Measurements from ENCODE around the gene EEF2. TPM values are rescaled to one million over a fixed set of nuclear protein-coding genes. Genes with fewer than 3 reads are reported as not detected.
A peak's percentile ranks its signal among the peaks of the same experiment; 100 is the strongest.

Gene EEF2
- total RNA-seq, 4 donors from 2014 or later = 1,210 to 2,054 (median 1,565) TPM

- no peak for TF ChIP-seq POLR2A (IDR thresholded peaks at IDR 0.05)
- TF ChIP-seq CTCF (IDR thresholded peaks at IDR 0.05) = no peak
- H3K36me3 ChIP-seq = no peaks in the 10 kb centered on the region
- no peaks in the 10 kb centered on the region for H3K4me1 ChIP-seq
- no peak for DNase-seq
- WGBS, 2 donors = 83 to 87% methylated on average over 5 to 6 of the region's 6 CpGs
- H3K4me3 ChIP-seq = no peak overlapping the region
- H3K9me3 ChIP-seq = no peaks in the 10 kb centered on the region
- intact Hi-C loops (cut with DNase I) = no loop called here
- no peaks in the 10 kb centered on the region for H3K27me3 ChIP-seq
- no peak overlapping the region for H3K27ac ChIP-seq
These were observed 10.3 kb upstream of the EEF2 start for GRCh38 chr19:3995607-3996006.

GRCh38 chr19:3990815-3991117, 5.5 kb upstream of the EEF2 start:
- Histone ChIP-seq H3K27me3 (no peaks in the 10 kb centered on the region), H3K4me3 (no peak overlapping the region), H3K27ac (no peak overlapping the region), H3K36me3 (no peaks in the 10 kb centered on the region), H3K4me1 (peaks cover 14 to 37% (median 19%) of the 10 kb centered on the region in 3 donors), H3K9me3 (no peaks in the 10 kb centered on the region)
- no peak for DNase-seq
- TF ChIP-seq POLR2A (IDR thresholded peaks at IDR 0.05) = no peak
- TF ChIP-seq CTCF (IDR thresholded peaks at IDR 0.05) = no peak
- intact Hi-C loops (cut with DNase I) = no loop called here
- WGBS, 2 donors = 70 to 81% methylated on average over 3 of the region's 3 CpGs

GRCh38 chr19:3987619-3988371, 2.5 kb upstream of the EEF2 start:
- no peak for DNase-seq
- Histone ChIP-seq H3K27me3 (no peaks in the 10 kb centered on the region), H3K4me1 (peaks cover 32 to 60% (median 38%) of the 10 kb centered on the region in 3 donors), H3K4me3 (peak overlapping the region in 3 of 4 donors; percentile 86 to 89 (median 88)), H3K27ac (peak overlapping the region in 3 of 4 donors; percentile 55 to 70 (median 55)), H3K9me3 (no peaks in the 10 kb centered on the region), H3K36me3 (peaks cover 12 to 21% (median 16%) of the 10 kb centered on the region in 3 donors)
- 1 to 14% methylated on average over 19 to 20 of the region's 30 CpGs for WGBS, 2 donors
- intact Hi-C loops (cut with DNase I) = loop anchor here (10.0 kb wide), 1 partner anchor 147 kb away; no protein-coding TSS in a partner anchor
- no peak for TF ChIP-seq POLR2A (IDR thresholded peaks at IDR 0.05)
- peak; percentile 80 to 94 (median 86) for TF ChIP-seq CTCF (IDR thresholded peaks at IDR 0.05)

GRCh38 chr19:3986260-3987041, 1.2 kb upstream of the EEF2 start:
- H3K4me3 ChIP-seq = peak overlapping the region in 3 of 4 donors; percentile 86 to 89 (median 88)
- WGBS, 2 donors = 1 to 4% methylated on average over 21 of the region's 21 CpGs
- TF ChIP-seq POLR2A (IDR thresholded peaks at IDR 0.05) (no peak), CTCF (IDR thresholded peaks at IDR 0.05) (peak; percentile 27 to 72 (median 63))
- no peak for DNase-seq
- H3K27ac ChIP-seq = peak overlapping the region; percentile 92 to 97 (median 96)
- peaks cover 35 to 73% (median 43%) of the 10 kb centered on the region in 3 donors for H3K4me1 ChIP-seq
- peaks cover 26 to 34% (median 29%) of the 10 kb centered on the region in 3 donors for H3K36me3 ChIP-seq
- H3K9me3 ChIP-seq = no peaks in the 10 kb centered on the region
- no peaks in the 10 kb centered on the region for H3K27me3 ChIP-seq
- intact Hi-C loops (cut with DNase I) = loop anchor here (10.0 kb wide), 1 partner anchor 148 kb away; no protein-coding TSS in a partner anchor
